ENCODE results near the gene NMD3. TPM values are rescaled to one million over a fixed set of nuclear protein-coding genes. Genes with fewer than 3 reads are reported as not detected.

The NMD3 gene
- total RNA-seq, 1 donor from 2014 or later, result 41.4 TPM

DNA sequence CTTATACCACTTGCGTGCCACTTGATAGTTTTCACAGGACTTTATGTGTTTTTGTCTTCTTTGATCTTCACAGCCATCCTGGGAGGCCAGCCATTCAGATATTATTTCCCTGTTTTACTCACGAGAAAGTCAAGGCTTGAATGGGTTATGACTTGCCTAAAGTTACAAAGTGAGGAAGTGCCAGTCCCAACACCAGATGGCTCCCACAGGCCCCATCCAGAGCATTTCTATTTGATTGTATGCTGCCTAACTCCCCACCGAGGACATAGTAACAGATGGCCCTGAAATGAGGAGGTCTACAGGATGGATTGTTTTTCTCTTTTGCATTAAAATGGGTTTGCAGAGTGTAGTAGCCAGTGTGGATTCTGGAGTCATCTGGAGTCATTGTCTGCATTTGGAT, 75.7 kb downstream of the NMD3 start:
- H3K9me3 ChIP-seq (ENCODE audit: low read depth), result no peaks in the 10 kb centered on the region
- no peak overlapping the region for H2AFZ ChIP-seq (replicated peaks)
- H3K4me1 ChIP-seq, result no peaks in the 10 kb centered on the region
- Mint-ChIP-seq H3K4me1 (no peaks in the 10 kb centered on the region), H3K9me3 (peaks cover 8% of the 10 kb centered on the region), H3K27ac (no peak overlapping the region), H3K36me3 (no peaks in the 10 kb centered on the region), H3K27me3 (ENCODE audit: insufficient read depth, low read depth) (no peaks in the 10 kb centered on the region), H3K4me3 (no peak overlapping the region)
- no peaks in the 10 kb centered on the region for H3K27me3 ChIP-seq
- H3K4me2 ChIP-seq, result no peak overlapping the region
- no peaks in the 10 kb centered on the region for H4K20me1 ChIP-seq (ENCODE audit: low read depth)
- H3K36me3 ChIP-seq, result no peaks in the 10 kb centered on the region
- TF ChIP-seq, protein P1, sequence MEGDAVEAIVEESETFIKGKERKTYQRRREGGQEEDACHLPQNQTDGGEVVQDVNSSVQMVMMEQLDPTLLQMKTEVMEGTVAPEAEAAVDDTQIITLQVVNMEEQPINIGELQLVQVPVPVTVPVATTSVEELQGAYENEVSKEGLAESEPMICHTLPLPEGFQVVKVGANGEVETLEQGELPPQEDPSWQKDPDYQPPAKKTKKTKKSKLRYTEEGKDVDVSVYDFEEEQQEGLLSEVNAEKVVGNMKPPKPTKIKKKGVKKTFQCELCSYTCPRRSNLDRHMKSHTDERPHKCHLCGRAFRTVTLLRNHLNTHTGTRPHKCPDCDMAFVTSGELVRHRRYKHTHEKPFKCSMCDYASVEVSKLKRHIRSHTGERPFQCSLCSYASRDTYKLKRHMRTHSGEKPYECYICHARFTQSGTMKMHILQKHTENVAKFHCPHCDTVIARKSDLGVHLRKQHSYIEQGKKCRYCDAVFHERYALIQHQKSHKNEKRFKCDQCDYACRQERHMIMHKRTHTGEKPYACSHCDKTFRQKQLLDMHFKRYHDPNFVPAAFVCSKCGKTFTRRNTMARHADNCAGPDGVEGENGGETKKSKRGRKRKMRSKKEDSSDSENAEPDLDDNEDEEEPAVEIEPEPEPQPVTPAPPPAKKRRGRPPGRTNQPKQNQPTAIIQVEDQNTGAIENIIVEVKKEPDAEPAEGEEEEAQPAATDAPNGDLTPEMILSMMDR (IDR thresholded peaks at IDR 0.05), result no peak
- TF ChIP-seq EZH2phosphoT487 (IDR thresholded peaks at IDR 0.05), result no peak
- no peak for TF ChIP-seq EZH2 (IDR thresholded peaks at IDR 0.05)
- no peak overlapping the region for H3K4me3 ChIP-seq
- DNase-seq (ENCODE audit: low spot score), result no peak
- no peak overlapping the region for H3K9ac ChIP-seq
- no peaks in the 10 kb centered on the region for H3F3A ChIP-seq (ENCODE audit: low read depth)
- H3K79me2 ChIP-seq (ENCODE audit: low read depth), result no peaks in the 10 kb centered on the region
- H3K27ac ChIP-seq, result no peak overlapping the region

Small RNA genes lying within 50 kb of the gene (small RNA-seq; reads per million reads assigned to genes)
- not detected for gene AC108738.1

Other genes starting within 250 kb of the NMD3 start
- gene B3GALNT1, start 116.0 kb upstream of the NMD3 start, total RNA-seq (ENCODE audit: low replicate concordance), result 13.8 and 22.5 TPM in 2 replicates
- 1.1 and 1.2 TPM in 2 replicates for gene SPTSSB, start 150.2 kb downstream of the NMD3 start, total RNA-seq (ENCODE audit: low replicate concordance)

Data from neural progenitor cell (in vitro differentiated cells).